Activated T-cell treated with anti-CD3 and anti-CD28 coated beads, Interleukin-2, amount 50 U/mL, for 4 hours (primary cell): Measurements from ENCODE around the gene AP1M2. TPM values are rescaled to one million over a fixed set of nuclear protein-coding genes. Genes with fewer than 3 reads are reported as not detected.
"Not testable (repeated sequence)": the region's sequence is repeated elsewhere in the genome, so short reads cannot be mapped to it uniquely, and the experiment has no call there.

Source experiments
- ATAC-seq, 2 donors: fragments of 200-7000 bp; cut with Tn5 transposase; one replicate each; pipeline ENCODE4 v1.10.0; 2021
- DNase-seq: peaks from one replicate; pipeline ENCODE4 v3.0.0-alpha.2; 2020
- H3K27me3 Mint-ChIP-seq: one replicate; pipeline ENCODE4 v1.8.0; 2021; ENCODE audit warnings: low read depth, mixed read lengths
- H3K36me3 Mint-ChIP-seq: one replicate; pipeline ENCODE4 v1.8.0; 2022; ENCODE audit warnings: mixed read lengths; ENCODE audit not compliant: insufficient read depth
- H3K4me1 Mint-ChIP-seq: one replicate; pipeline ENCODE4 v1.8.0; 2021; ENCODE audit warnings: low read depth, mixed read lengths
- H3K4me3 Mint-ChIP-seq: one replicate; pipeline ENCODE4 v1.8.0; 2021; ENCODE audit warnings: mild to moderate bottlenecking, moderate library complexity, mixed read lengths
- H3K9me3 Mint-ChIP-seq: one replicate; pipeline ENCODE4 v1.8.0; 2021; ENCODE audit warnings: mixed read lengths
- total RNA-seq, 3 donors: library from RNA; stranded (reverse); gene quantifications; one replicate each; pipeline ENCODE4 v1.2.1, GENCODE V29; 2021

The AP1M2 gene
- total RNA-seq, 3 donors from 2014 or later, result 0.43 to 0.95 TPM; not detected in 1

DNA sequence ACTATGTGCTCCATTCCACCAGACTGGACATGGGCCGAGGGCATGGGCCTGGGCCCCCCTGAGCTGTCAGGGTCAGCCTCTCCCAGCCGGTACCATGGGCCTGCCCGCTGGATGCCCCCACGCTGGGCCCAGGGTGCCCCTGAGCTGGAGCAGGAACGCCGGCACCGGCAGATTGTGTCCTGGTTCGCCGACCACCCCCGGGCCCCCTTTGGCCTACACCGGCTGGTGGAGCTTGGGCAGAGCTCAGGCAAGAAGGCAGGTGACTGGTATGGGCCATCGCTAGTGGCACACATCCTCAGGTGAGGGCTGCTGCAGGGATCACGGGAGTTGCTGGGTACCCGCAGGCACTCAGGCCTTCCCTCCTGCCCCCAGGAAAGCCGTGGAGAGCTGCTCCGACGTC lies 40.3 kb downstream of the AP1M2 start:
- ATAC-seq (no peak), DNase-seq (no peak)
- Mint-ChIP-seq H3K4me3 (no peak overlapping the region), H3K27me3 (no peaks in the 10 kb centered on the region), H3K4me1 (peaks cover 15% of the 10 kb centered on the region), H3K36me3 (peaks cover 4% of the 10 kb centered on the region), H3K9me3 (no peaks in the 10 kb centered on the region)

DNA sequence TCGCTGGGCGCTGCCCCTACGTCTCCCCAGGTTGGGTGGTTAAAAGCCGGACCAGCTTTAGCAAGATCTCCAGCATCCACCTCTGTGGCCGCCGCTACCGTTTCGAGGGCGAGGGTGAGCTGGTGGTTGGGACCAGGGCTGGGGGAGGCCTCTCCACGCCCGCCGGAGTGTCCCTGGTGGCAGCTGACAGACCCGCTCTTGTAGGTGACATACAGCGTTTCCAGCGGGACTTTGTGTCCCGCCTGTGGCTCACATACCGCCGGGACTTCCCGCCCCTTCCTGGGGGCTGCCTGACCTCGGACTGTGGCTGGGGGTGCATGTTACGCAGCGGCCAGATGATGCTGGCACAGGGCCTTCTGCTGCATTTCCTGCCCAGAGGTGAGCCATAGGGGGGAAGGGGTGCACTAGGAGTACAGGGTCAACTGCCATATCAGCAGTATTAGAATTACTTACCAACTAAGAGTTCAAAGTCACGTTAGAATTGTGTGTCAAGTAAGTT lies 42.3 kb downstream of the AP1M2 start:
- H3K9me3 Mint-ChIP-seq, result no peaks in the 10 kb centered on the region
- peaks cover 13% of the 10 kb centered on the region for H3K4me1 Mint-ChIP-seq
- H3K36me3 Mint-ChIP-seq, result no peaks in the 10 kb centered on the region
- no peak for ATAC-seq
- no peak for DNase-seq
- H3K4me3 Mint-ChIP-seq, result peak overlapping the region; percentile 89
- H3K27me3 Mint-ChIP-seq, result peaks cover 2% of the 10 kb centered on the region

DNA sequence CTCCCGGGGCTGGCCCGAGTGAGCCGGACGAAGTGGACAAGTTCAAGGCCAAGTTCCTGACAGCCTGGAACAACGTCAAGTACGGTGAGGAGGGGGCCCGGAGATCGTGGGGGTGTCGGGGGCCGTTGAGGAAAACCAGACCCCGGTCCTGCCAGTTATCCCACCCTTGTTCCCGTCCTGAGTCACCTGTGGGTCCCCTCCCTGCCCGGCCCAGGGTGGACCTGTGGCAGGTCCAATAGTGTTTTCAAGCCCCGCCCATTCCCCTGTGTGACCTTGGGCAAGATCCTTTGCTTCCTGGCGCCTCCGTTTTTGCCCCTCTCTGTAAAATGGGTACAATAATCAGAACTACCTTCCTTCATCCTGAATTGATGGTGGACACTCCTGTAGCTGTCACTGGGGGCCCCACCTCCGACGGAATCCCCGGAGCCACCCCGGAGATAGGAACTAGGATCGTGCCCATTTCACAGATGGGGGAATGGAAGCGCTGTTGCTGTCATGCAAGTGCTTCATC lies 42.8 kb downstream of the AP1M2 start:
- DNase-seq (no peak), ATAC-seq (peak; percentile 22 to 32)
- H3K4me3 Mint-ChIP-seq, result peak overlapping the region; percentile 89
- no peaks in the 10 kb centered on the region for H3K36me3 Mint-ChIP-seq
- peaks cover 2% of the 10 kb centered on the region for H3K27me3 Mint-ChIP-seq
- H3K9me3 Mint-ChIP-seq, result no peaks in the 10 kb centered on the region
- H3K4me1 Mint-ChIP-seq, result peaks cover 13% of the 10 kb centered on the region

DNA sequence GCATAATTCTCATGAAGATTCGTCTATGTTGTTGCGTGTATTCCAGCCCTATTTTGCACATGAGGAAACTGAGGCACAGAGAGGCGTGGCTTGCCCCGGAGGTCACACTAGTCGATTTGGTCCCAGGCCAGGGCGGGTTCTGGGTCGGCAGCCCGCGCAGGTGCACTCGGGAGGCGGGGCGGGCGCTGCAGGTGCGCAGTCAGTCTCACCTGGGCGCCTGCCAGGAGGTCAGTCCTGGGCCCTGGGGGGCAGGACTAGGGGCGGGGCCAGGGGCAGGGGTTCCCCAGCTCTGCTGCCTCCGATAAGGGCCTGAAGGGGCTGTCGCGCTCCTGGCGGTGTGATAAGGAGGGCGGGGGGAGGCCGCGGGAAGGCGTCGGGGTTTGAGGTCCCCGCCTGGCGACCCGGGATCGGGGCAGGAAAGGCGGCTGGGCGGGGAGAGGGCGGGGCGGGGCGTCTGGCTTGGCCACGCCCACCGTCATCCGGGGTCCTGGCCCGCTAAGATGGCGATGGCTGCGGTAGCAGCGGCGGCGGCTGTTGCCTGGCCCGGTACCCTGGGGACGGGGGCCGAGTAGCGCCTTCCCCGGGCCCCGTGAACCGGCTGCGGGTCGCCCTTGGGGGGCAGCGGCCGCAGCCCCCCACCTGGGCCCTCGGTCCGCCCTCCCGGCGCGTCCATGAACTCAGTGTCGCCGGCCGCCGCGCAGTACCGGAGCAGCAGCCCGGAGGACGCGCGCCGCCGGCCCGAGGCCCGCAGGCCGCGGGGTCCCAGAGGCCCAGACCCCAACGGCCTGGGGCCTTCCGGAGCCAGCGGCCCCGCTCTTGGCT lies 43.5 kb downstream of the AP1M2 start, which contains the start of gene ATG4D:
TSS of gene ATG4D (plus strand) at position 485 of the 822 bp plus-strand sequence. CDS start at position 672, 187 bp downstream.
- DNase-seq (peak; percentile 73), ATAC-seq (peak; percentile 91 to 93)
- peaks cover 14% of the 10 kb centered on the region for H3K4me1 Mint-ChIP-seq
- no peaks in the 10 kb centered on the region for H3K36me3 Mint-ChIP-seq
- H3K4me3 Mint-ChIP-seq, result peak within 1 kb of the TSS; percentile 89
- no peaks in the 10 kb centered on the region for H3K9me3 Mint-ChIP-seq
- H3K27me3 Mint-ChIP-seq, result peaks cover 7% of the 10 kb centered on the region

DNA sequence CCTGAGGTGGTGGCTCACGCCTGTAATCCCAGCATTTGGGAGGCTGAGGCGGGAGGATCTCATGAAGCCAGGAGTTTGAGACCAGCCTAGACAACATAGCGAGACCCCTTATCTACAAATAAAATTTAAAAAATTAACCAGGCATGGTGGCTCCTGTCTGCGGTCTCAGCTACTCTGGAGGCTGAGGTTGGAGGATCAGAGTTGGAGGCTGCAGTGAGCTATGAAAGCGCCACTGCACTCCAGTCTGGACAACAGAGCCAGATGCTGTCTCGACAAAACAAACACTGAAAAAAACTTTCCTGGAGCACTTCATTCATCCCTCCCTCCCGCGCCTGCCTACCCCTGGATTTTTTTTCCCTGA lies 44.1 kb downstream of the AP1M2 start:
- peaks cover 13% of the 10 kb centered on the region for H3K27me3 Mint-ChIP-seq
- no peak for DNase-seq
- peaks cover 14% of the 10 kb centered on the region for H3K4me1 Mint-ChIP-seq
- H3K36me3 Mint-ChIP-seq, result no peaks in the 10 kb centered on the region
- ATAC-seq, result no peak
- peak overlapping the region; percentile 75 for H3K4me3 Mint-ChIP-seq
- no peaks in the 10 kb centered on the region for H3K9me3 Mint-ChIP-seq

DNA sequence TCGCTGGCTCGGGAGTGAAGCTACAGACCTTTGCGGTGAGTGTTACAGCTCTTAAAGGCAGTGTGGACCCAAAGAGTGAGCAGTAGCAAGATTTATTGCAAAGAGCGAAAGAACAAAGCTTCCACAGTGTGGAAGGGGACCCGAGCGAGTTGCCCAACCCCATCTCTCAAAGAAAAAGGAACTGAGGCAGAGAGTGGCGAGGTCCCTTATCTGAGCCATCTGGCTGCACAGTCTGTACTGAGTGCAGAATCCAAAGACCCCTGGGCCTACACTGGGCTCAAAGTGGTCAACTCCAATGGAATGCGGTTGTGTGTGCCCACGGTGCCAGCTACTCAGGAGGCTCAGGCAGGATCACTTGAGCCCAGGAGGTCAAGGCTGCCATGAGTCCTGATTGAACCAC lies 48.1 kb downstream of the AP1M2 start:
- not testable (repeated sequence) for H3K9me3 Mint-ChIP-seq, H3K4me1 Mint-ChIP-seq, H3K4me3 Mint-ChIP-seq, H3K36me3 Mint-ChIP-seq, ATAC-seq, DNase-seq
- peaks cover 23% of the 10 kb centered on the region for H3K27me3 Mint-ChIP-seq

DNA sequence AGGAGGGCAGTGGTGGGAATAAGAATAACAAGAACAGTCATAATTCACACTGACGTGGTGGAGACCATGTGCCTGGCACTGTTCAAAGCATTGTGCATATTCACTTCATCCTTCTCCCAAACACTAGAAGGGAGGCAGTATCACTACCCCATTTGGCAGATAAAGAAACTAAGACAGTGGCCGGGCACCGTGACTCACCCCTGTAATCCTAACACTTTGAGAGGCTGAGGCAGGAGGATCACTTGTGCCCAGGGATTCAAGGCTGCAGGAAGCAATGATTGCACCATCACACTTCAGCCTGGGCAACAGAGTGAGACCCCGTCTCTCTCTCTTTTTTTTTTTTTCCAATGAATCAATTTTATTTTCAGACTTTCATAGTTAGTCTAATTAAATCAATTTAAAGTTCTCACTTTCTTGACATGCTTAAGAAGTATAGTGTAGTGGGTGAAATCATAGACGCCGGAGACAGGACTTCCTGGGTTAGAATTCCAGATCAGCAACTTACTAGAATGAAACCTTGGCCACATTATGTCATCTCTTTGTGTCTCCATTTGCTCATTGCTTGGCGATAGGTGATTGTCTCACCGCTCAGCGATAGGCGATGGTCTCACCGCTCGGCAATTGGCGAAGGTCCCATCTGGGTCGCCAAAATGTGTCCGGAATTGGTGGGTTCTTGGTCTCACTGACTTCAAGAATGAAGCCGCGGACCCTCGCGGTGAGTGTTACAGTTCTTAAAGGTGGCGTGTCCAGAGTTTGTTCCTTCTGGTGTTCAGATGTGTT lies 48.7 kb downstream of the AP1M2 start:
- peaks cover 3% of the 10 kb centered on the region for H3K4me1 Mint-ChIP-seq
- H3K27me3 Mint-ChIP-seq, result peaks cover 23% of the 10 kb centered on the region
- ATAC-seq (no peak), DNase-seq (no peak)
- no peak overlapping the region for H3K4me3 Mint-ChIP-seq
- H3K36me3 Mint-ChIP-seq, result no peaks in the 10 kb centered on the region
- no peaks in the 10 kb centered on the region for H3K9me3 Mint-ChIP-seq

DNA sequence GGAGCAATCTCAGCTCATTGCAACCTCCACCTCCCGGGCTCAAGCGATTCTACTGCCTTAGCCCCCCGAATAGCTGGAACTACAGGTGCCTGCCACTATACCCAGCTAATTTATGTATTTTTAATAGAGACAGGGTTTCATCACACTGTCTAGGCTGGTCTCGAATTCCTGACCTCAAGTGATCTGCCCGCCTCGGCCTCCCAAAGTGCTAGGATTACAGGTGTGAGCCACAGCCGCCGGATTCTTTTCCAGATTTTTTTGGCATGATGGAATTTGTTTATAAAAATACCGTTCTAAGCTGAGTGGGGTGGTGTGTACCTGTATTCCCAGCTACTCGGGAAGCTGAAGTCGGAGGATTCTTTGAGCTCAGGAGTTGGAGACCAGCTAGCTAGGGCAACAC lies 49.4 kb downstream of the AP1M2 start:
- no peak for DNase-seq
- peaks cover 2% of the 10 kb centered on the region for H3K4me1 Mint-ChIP-seq
- ATAC-seq, result no peak
- H3K4me3 Mint-ChIP-seq, result no peak overlapping the region
- H3K9me3 Mint-ChIP-seq, result no peaks in the 10 kb centered on the region
- no peaks in the 10 kb centered on the region for H3K36me3 Mint-ChIP-seq
- H3K27me3 Mint-ChIP-seq, result peaks cover 23% of the 10 kb centered on the region

DNA sequence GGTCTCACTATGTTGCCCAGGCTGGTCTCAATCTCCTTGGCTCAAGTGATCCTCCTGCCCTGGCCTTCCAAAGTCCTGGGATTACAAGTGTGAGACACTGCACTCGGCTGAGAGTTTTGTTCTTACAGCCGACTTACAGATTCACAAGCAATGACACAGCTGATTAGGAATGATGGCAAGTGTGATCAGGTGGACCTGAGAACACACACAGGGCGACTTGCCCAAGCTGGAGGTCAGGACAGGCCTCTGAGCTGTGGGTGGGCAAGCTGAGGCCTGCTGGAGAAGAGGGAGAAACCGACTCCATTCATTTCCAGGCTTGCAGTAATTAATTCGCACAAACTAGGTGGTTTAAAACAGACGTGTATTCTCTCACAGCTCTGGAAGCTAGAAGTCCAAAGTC lies 51.5 kb downstream of the AP1M2 start:
- Mint-ChIP-seq H3K4me1 (peaks cover 2% of the 10 kb centered on the region), H3K27me3 (peaks cover 23% of the 10 kb centered on the region), H3K9me3 (no peaks in the 10 kb centered on the region), H3K36me3 (no peaks in the 10 kb centered on the region), H3K4me3 (no peak overlapping the region)
- no peak for DNase-seq
- ATAC-seq, result no peak

DNA sequence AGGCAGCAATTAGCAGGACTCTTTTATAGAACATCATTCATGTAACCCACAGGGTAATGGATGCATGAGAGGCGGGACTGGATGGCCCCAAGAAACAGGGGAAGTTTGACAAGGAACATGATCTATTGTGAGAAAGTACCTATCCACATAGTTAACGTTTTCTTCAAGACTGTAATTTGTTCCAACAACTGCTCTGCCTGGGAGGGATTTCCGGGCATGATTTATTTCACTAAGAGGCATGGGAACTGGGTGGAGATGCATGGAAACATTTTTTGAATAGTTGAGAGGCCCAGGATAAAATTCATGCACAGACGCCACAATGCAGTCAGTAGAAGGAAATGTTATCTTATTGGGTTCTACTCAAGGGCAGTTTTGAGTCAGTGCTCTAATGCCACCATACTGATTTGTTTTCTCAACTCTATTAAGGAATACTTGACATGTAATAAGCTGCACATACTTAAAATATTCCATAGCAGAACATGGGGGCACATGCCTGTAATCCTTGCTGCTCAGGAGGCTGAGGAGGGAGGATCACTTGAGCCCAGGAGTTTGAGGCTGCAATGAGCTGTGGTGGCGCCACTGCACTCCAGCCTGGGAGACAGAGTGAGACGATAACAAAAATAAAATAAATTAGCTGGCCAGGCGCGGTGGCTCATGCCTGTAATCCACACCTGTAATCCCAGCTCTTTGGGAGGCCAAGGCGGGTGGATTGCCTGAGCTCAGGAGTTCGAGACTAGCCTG lies 53.3 kb downstream of the AP1M2 start:
- no peaks in the 10 kb centered on the region for H3K36me3 Mint-ChIP-seq
- H3K4me3 Mint-ChIP-seq, result no peak overlapping the region
- no peaks in the 10 kb centered on the region for H3K9me3 Mint-ChIP-seq
- H3K4me1 Mint-ChIP-seq, result peaks cover under 1% of the 10 kb centered on the region
- H3K27me3 Mint-ChIP-seq, result peaks cover 17% of the 10 kb centered on the region
- no peak for ATAC-seq
- no peak for DNase-seq

DNA sequence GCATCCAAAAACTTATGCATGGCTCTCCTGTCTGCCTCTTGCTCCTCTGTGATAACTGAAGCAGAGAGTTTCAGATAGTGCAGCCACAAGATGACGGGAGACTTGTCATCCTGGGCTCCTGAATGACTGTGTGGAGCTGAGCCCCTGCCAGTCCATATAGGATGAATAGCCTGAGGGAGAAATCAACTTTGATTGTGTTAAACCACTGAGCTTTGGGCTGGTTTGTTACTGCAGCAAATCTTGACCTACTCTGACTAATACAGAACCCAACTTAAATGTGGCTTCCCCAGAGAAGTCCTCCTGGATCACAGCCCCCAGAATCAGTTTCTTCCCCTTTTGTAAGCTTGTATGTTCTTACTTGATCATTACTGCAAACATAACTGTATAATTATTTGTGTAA lies 54.7 kb downstream of the AP1M2 start:
- ATAC-seq, result no peak
- no peak for DNase-seq
- Mint-ChIP-seq H3K4me1 (no peaks in the 10 kb centered on the region), H3K36me3 (no peaks in the 10 kb centered on the region), H3K27me3 (peaks cover 8% of the 10 kb centered on the region), H3K9me3 (no peaks in the 10 kb centered on the region), H3K4me3 (no peak overlapping the region)

DNA sequence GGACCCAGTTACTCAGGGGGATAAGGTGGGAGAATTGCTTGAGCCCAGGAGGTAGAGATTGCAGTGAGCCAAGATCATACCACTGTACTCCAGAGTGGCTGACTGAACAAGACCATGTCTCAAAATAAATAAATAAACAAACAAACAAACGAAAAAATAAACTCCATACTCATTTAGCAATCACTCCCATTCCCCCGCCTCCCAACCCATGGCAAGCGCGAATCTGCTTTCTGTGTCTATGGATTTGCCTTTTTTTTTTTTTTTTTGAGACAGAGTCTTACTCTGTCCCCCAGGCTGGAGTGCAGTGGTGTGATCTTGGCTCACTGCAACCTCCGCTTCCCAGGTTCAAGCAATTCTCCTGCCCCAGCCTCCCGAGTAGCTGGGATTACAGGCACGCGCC lies 60.2 kb downstream of the AP1M2 start:
- H3K36me3 Mint-ChIP-seq, H3K4me1 Mint-ChIP-seq, H3K27me3 Mint-ChIP-seq, H3K4me3 Mint-ChIP-seq, ATAC-seq, H3K9me3 Mint-ChIP-seq, DNase-seq: not testable (repeated sequence)

DNA sequence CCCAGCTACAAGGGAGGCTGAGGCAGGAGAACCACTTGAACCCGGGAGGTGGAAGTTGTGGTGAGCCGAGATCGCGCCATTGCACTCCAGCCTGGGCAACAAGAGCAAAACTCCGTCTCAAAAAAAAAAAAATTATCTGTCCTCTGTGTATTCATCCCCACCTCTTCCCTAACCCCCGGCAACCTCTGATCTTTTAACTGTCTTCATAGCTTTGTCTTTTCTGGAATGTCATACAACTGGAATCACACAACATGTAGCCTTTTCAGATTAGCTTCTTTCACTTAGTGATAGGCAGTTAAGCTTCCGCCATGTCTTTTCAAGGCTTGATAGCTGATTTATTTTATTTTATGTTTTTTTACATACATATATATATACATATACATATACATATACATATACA lies 61.5 kb downstream of the AP1M2 start:
- ATAC-seq, result no peak

DNA sequence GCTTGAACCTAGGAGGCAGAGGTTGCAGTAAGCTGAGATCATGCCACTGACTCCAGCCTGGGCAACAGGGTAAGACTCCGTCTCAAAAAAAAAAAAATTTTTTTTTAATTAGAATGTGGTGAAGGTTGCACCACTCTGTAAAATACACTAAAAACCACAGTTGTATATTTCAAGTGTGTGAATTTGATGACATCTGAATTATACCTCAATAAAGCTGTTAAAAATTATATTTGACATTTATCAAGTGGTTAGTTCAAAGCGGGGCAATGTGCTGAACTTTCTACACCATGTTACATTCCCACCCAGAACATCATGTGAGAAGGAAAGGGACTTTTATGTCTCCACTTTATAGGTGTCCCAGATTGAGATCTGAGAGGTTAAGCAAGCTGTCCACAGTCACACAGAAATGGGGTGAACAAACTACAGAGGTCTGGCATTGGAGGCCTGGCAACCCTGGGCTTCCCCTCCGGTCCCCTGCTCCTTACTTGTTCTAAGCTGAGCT lies 63.9 kb downstream of the AP1M2 start:
- no peaks in the 10 kb centered on the region for H3K9me3 Mint-ChIP-seq
- ATAC-seq (no peak), DNase-seq (no peak)
- H3K4me1 Mint-ChIP-seq, result peaks cover 17% of the 10 kb centered on the region
- H3K4me3 Mint-ChIP-seq, result no peak overlapping the region
- H3K36me3 Mint-ChIP-seq, result no peaks in the 10 kb centered on the region
- H3K27me3 Mint-ChIP-seq, result peaks cover 21% of the 10 kb centered on the region

More for the DNA sequence above, 61.5 kb downstream of the AP1M2 start:
- Mint-ChIP-seq H3K9me3 (no peaks in the 10 kb centered on the region), H3K4me3 (no peak overlapping the region), H3K27me3 (peaks cover 2% of the 10 kb centered on the region), H3K4me1 (no peaks in the 10 kb centered on the region), H3K36me3 (no peaks in the 10 kb centered on the region)
- no peak for DNase-seq
